Ishikawa (cell line): ENCODE results near the gene PHRF1.

Experiments used
- CEBPB ChIP-seq: IDR thresholded peaks from 2 replicates; pipeline ENCODE4 v1.6.1; 2012
- CREB1 ChIP-seq: IDR thresholded peaks from 2 replicates; pipeline ENCODE4 v1.6.1; 2012; ENCODE audit warnings: low read depth
- EGR1 ChIP-seq: IDR thresholded peaks from 2 replicates; pipeline ENCODE4 v1.6.1; 2012
- EP300 ChIP-seq: IDR thresholded peaks from 2 replicates; pipeline ENCODE4 v1.6.1; 2012; ENCODE audit warnings: borderline replicate concordance
- FOXM1 ChIP-seq: IDR thresholded peaks from 2 replicates; pipeline ENCODE4 v1.6.1; 2012; ENCODE audit warnings: low read depth, borderline replicate concordance
- NFIC ChIP-seq: IDR thresholded peaks from 2 replicates; pipeline ENCODE4 v1.6.1; 2012
- RAD21 ChIP-seq: IDR thresholded peaks from 2 replicates; pipeline ENCODE4 v1.6.1; 2012; ENCODE audit warnings: low read depth
- TAF1 ChIP-seq: IDR thresholded peaks from 2 replicates; pipeline ENCODE4 v1.6.1; 2012; ENCODE audit warnings: low read depth, mild to moderate bottlenecking
- TCF12 ChIP-seq: IDR thresholded peaks from 2 replicates; pipeline ENCODE4 v1.6.1; 2012; ENCODE audit warnings: low read depth
- TEAD4 ChIP-seq: IDR thresholded peaks from 2 replicates; pipeline ENCODE4 v1.6.1; 2012
- YY1 ChIP-seq: IDR thresholded peaks from 2 replicates; pipeline ENCODE4 v1.6.1; 2012; ENCODE audit warnings: low read depth
- ZBTB7A ChIP-seq: IDR thresholded peaks from 2 replicates; pipeline ENCODE4 v1.6.1; 2012; ENCODE audit warnings: low read depth
- TF ChIP-seq, protein P1 (sequence below): IDR thresholded peaks from 2 replicates; pipeline ENCODE4 v1.6.1; 2012
- TF ChIP-seq, protein P2 (sequence below): IDR thresholded peaks from 2 replicates; pipeline ENCODE4 v1.6.1; 2012
- TF ChIP-seq, protein P3 (sequence below): IDR thresholded peaks from 2 replicates; pipeline ENCODE4 v1.6.1; 2012; ENCODE audit warnings: low read depth, mild to moderate bottlenecking

PHRF1 gene

DNA sequence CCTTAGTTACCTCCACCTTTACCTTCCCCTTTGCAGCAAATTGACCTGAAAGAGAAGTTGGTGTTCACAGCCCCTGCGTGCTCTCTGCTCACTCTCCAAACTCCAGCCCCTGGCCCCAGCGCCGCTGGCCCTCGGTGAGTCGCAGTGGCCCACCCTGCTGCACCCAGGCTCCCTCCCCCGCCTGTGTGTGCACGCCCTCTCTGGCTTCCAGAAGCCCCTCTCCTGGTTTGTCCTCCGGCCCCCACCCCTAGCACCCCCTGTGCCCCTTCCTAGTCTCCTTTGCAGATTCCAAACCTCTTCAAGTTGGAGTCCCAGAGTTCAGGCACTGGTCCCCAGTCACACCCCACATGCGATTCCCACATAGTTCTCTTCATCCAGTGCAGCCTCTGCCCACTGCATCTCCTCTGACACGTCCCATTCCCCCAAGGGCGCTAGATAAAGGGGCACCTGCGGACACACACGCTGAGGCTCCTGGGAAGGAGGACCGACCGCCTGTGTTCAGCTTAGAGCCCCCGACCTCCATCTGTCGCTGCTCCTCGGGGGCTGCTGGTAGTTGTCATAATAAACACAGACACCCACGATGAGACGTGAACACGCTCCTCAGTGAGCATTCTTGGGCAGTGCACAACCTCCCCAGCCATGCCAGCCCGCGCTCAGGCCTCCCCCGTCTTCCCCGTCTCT is 1.5 kb upstream of the PHRF1 start:
- TF ChIP-seq, protein P1, sequence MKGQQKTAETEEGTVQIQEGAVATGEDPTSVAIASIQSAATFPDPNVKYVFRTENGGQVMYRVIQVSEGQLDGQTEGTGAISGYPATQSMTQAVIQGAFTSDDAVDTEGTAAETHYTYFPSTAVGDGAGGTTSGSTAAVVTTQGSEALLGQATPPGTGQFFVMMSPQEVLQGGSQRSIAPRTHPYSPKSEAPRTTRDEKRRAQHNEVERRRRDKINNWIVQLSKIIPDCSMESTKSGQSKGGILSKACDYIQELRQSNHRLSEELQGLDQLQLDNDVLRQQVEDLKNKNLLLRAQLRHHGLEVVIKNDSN = no peak
- no peak for TF ChIP-seq CEBPB
- TF ChIP-seq NFIC = no peak
- no peak for TF ChIP-seq CREB1
- no peak for TF ChIP-seq TEAD4
- no peak for TF ChIP-seq TAF1
- no peak for TF ChIP-seq RAD21
- no peak for TF ChIP-seq YY1
- TF ChIP-seq EGR1 = no peak
- TF ChIP-seq, protein P2, sequence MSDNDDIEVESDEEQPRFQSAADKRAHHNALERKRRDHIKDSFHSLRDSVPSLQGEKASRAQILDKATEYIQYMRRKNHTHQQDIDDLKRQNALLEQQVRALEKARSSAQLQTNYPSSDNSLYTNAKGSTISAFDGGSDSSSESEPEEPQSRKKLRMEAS = no peak
- no peak for TF ChIP-seq EP300

DNA sequence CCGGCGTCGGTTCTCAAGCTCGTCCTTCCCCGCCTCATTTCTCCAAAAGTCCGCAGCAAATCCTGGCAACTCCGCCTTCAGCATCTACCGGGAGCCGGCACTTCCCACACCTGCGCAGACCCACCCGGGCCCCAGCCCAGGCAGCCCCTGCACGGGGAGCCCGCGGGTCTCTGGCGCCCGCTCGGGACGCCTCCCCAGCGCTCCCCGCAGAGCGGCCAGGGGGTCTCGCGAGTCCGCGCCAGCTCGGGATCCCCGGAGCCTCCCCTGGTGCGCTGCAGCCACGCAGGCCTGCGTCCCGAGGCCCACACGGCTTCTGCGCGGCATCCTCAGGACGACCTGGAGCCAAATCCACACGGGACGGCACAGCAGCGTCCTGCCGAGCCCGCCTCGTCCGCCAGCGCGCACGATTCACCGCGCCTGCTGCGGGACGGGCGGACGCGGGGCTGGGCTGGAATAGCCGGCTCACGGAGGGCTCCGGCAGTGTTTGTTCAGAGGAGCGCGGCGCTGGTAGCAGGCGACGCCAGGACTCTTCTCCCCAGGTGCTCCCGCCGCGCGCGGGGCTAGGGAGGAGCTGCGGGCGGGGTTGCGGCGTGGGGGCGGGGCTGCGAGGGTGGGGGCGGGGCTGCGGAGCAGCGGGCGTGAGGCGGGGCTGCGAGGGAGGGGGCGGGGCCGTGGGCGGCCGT is 816 bp upstream of the PHRF1 start:
- no peak for TF ChIP-seq FOXM1
- TF ChIP-seq, protein P2 = peak; percentile 62

DNA sequence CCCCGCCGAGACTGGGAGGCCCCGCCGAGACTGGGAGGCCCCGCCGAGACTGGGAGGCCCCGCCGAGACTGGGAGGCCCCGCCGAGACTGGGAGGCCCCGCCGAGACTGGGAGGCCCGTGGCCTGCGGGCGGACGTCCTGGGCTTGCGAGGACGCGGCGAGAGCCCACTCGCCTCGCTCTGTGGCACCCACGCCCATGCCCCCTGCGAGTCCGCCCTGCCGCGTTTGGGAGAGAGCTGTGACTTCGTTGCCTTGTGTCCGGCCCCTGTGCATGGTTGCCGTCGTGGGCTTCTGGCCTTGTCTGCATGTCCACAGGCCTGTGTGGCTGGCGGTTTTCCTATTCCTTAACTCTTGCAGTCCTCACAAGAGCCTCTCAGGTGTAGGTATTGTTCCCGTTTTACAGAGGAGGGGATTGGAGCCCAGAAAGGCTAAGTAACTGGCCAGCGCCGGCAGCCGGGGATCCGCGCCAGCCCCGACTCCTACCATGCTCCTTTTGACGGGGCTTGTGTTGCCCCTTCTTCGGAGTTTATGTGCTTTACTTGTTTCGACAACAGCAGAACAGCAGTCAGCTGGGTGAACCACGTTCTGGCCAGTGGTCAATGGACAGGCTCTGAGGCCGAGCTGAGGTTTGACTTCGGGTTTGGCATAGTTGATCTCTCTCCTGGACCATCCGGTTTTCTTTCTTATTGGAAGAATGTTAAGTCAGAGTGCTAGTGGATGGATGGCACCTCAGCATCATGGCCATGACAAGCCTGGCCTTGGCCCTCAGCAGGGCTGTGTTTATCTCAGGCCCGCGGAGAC is 741 bp downstream of the PHRF1 start:
- no peak for TF ChIP-seq TAF1
- no peak for TF ChIP-seq ZBTB7A
- TF ChIP-seq EP300 = no peak
- TF ChIP-seq, protein P1 = no peak

DNA sequence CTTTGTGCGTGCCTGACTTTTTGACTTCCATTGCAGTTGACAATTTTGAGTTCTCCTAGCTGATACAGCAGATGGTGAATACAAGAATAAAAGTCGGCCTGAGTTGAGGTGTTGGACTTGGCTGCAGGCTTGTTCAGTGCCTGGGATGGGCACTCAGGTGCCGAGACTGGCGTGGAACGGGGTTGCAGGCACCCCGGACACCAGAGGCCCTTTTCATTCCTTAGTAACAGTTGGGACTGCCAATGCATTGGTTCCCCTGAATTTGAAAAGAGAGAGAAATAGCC is 1.3 kb downstream of the PHRF1 start:
- TF ChIP-seq CEBPB = no peak

DNA sequence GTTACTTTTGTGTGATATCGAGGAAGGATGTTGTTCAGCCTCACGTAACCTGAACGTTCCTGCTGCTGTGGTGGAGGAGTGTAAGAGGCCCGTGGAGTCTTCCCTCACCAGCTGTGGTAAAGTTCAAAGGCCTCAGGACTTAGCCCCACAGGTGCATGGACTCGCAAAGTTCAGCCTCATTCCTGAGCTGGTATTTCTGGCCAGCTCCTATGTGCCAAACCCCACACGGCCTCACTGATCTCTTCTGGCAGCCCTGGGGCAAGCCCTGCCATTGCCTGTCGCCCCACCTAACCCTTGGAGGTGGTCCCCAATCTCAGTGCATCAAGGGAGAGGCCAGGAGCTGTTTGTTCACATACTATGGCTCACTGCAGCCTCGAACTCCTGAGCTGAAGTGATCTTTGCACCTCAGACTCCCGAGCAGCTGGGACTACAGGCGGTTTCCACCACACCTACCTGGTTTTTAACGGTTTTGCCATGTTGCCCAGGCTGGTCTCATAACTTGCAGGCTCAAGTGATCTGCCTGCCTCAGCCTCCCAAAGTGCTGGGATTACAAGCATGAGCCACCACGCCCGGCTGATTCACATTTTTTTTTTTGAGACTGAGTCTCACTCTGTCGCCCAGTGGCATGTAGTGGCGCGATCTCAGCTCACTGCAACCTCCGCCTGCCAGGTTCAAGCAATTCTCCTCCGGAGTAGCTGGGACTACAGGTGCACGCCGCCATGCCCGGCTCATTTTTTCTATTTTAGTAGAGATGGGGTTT is 2.2 kb downstream of the PHRF1 start:
- TF ChIP-seq YY1 (no peak), EGR1 (no peak), TEAD4 (no peak), EP300 (no peak), ZBTB7A (no peak), TCF12 (no peak), NFIC (no peak), RAD21 (no peak), TAF1 (no peak), CEBPB (no peak), CREB1 (no peak)
- TF ChIP-seq, protein P2 = no peak
- TF ChIP-seq, protein P3, sequence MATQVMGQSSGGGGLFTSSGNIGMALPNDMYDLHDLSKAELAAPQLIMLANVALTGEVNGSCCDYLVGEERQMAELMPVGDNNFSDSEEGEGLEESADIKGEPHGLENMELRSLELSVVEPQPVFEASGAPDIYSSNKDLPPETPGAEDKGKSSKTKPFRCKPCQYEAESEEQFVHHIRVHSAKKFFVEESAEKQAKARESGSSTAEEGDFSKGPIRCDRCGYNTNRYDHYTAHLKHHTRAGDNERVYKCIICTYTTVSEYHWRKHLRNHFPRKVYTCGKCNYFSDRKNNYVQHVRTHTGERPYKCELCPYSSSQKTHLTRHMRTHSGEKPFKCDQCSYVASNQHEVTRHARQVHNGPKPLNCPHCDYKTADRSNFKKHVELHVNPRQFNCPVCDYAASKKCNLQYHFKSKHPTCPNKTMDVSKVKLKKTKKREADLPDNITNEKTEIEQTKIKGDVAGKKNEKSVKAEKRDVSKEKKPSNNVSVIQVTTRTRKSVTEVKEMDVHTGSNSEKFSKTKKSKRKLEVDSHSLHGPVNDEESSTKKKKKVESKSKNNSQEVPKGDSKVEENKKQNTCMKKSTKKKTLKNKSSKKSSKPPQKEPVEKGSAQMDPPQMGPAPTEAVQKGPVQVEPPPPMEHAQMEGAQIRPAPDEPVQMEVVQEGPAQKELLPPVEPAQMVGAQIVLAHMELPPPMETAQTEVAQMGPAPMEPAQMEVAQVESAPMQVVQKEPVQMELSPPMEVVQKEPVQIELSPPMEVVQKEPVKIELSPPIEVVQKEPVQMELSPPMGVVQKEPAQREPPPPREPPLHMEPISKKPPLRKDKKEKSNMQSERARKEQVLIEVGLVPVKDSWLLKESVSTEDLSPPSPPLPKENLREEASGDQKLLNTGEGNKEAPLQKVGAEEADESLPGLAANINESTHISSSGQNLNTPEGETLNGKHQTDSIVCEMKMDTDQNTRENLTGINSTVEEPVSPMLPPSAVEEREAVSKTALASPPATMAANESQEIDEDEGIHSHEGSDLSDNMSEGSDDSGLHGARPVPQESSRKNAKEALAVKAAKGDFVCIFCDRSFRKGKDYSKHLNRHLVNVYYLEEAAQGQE = no peak
- TF ChIP-seq, protein P1 = no peak

DNA sequence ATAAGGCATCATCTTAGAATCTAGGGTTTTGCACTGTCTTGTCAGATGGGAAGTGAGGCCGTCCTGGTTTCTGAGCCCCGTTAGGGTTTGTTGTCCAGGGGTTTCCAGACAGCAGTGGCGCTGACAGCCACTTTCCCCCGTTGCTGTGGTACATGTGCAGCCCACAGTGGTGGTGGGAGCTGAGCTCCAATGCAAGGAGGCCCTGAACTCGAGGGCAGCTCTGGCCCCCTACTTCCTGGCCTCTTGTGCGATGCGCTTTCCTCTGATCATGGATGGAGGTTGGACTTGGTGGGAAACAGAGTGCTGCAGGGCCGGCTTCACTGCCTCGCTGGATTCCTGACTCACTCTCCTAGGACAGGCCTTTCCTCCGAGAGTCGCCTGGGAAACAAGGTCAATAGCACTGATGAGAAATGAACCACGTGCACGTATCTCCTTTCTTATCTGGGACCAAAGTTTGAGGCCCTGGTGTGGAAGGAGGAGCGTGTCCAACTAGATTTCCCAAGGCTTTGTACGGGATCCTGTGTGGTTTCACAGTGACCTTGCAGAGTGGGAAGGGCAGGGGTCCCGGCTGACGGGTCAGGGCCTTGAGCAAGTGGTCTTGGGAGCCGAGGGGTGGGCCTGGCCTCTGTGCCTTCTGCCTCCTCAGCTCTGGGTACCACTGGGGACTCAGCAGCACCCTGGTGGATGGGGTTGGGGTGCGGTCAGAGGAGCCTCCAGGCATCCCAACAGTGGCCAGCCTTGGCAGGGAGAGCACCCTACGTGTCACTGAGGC is 3.7 kb downstream of the PHRF1 start:
- TF ChIP-seq TEAD4 (no peak), RAD21 (no peak), TCF12 (no peak), CREB1 (no peak), TAF1 (no peak), EP300 (no peak), NFIC (no peak)
- TF ChIP-seq, protein P1 = no peak
- TF ChIP-seq, protein P3 = no peak
